HG03469 (cell line): ENCODE measurements around the gene RAB8A.
"Not testable (repeated sequence)": the region's sequence is repeated elsewhere in the genome, so short reads cannot be mapped to it uniquely, and the experiment has no call there.

Source experiments
- ATAC-seq: cut with Tn5 transposase; IDR thresholded peaks from one replicate; pipeline ENCODE4 v1.9.1; 2021; ENCODE audit warnings: mild to moderate bottlenecking, moderate library complexity, moderate number of reproducible peaks; ENCODE audit not compliant: unreplicated experiment

Gene RAB8A

DNA sequence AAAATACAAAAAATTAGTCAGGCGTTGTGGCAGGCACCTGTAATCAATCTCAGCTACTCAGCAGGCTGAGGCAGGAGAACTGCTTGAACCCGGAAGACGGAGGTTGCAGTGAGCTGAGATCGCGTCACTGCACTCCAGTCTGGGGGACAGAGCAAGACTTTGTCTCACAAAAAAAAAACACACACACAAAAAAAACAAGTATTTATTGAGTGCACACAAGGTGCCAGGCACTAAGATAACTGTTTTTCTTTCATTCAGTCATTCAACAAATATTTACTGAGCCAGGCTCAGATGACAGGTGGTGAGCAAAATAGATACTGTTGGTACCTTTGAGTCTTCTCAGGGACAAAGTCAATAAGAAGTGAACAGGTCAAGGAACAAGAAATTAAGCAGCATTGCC lies 55.4 kb downstream of the RAB8A start:
- ATAC-seq = no peak

- no peak for ATAC-seq
These were observed 56.9 kb downstream of the RAB8A start for GRCh38 chr19:16168465-16169081.

DNA sequence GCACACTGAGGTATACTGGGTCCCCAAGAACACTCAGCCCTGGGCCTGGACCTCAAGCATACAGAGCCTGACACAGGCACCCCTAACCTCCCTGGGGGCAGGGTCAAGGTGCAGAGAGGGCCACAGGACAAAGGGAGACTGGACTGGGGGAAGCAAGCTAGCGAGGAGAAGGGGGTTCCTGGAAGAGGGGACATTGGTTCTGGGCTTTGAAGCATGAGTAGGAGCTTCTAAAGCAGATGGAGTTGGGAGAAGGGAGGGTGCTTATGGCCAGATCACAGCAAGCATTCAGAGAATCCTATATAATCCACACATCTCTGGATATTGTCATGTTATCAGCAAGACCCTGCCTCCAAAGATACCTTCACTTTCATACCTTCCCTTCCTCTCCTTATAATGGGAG lies 58.4 kb downstream of the RAB8A start:
- no peak for ATAC-seq

DNA sequence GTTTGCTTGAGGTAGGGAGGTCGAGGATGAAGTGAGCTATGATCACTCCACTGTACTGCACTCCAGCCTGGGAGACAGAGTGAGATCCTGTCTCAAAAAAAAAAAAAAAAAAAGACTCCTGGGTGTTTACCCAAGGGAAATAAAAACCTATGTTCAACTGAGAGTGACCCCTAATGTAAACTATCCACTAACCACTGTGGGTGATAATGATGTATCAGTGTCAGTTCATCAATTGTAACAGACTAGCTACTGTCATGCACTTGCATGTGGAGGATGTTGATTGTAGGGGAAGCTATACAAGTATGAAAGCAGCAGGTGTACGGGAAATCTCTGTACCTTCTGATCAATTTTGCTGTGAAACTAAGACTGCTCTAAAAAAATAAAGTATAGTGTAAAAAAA lies 64.3 kb downstream of the RAB8A start:
- ATAC-seq = no peak

GRCh38 chr19:16178866-16179265 lies 67.2 kb downstream of the RAB8A start:
- not testable (repeated sequence) for ATAC-seq

DNA sequence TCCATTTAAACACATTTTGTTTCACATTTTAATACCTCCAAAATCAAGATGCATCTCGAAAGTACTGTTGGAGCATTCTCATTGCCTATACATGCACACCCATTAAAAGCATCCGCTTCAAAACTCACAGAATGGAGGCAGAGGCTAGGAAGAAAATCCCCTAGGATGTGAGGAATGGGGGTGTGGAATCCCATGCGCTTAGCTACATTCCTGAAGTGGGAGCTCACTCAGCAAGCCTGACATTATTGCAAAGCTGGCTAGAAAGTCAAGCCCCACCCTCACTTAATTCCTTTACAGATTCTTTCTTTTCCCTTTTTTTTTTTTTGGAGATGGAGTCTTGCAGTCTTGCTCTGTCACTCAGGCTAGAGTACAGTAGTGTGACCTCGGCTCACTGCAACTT lies 68.9 kb downstream of the RAB8A start:
- ATAC-seq = no peak
